RPMI7951 (cell line): Measurements from ENCODE around the gene G3BP1. TPM values are rescaled to one million over a fixed set of nuclear protein-coding genes. Genes with fewer than 3 reads are reported as not detected.

Source experiments
- DNase-seq: peaks from one replicate; pipeline ENCODE4 v3.0.0-alpha.2; 2012; ENCODE audit warnings: low read depth
- total RNA-seq: library from RNA; depleted of rRNA; stranded (reverse); fragments of >200 nt; shearing (Covaris generic); gene quantifications from 2 replicates; pipeline ENCODE4 v1.2.3, GENCODE V29; 2014; rRNA removed

Gene G3BP1
- 122 and 129 TPM in 2 replicates for total RNA-seq

GRCh38 chr5:151771259-151772028 is at the start of gene G3BP1:
G3BP1 (plus strand) TSS chr5:151771954; CDS start chr5:151786621, 14,667 bp downstream.
- DNase-seq = peak; percentile 100

GRCh38 chr5:151722546-151722945 is 49.2 kb upstream of the G3BP1 start:
- no peak for DNase-seq

DNA sequence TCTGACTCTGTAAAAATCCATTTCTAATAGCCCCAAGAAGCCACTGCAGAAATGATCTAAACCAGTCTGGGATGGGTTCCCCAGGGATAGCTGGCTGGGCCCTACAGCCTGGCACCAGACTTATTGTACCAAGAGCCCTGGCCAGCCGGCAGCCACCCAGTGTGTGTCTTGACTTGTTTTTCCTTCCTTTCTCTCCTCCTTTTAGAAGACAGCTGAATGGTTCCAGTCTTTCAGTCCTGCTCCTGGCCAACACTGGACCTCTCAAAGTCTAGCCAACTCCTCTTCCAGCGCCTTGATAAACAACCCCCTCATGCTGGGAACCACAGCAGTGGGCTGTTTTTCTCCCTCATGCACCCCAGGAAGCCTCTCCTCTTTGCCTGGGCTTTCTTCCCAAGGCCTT is 47.4 kb upstream of the G3BP1 start:
- no peak for DNase-seq

DNA sequence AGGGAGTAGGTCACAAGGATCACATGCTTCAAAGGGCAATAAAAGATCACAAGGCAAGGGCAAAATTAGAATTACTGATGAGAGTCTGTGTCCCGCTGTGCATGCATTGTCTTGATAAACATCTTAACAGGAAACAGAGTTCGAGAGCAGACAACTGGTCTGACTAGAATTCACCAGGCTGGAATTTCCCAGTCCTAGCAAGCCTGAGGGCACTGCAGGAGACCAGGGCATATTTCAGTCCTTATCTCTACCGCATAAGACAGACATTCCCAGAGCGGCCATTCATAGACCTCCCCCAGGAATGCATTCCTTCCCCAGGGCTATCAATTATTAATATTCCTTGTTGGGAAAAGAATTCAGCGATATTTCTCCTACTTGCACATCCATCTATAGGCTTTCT is 42.2 kb upstream of the G3BP1 start:
- peak; percentile 62 for DNase-seq

DNA sequence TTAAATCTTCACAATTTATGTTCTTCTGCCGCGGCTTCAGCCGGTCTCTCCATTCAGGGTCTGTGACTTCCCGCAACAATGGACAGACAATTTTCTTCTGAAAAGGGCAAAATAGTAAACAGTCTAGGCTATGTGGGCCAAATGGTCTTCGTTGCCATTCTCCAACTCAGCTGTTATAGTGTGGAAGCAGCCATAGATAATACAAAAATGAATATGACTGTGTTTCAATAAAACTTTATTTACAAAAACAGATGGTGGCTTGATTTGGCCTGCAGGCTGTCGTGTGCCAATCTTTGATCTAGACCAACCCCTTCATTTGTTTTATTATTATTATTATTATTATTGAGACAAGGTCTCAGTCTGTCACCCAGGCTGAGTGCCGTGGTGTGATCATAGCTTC is 41.4 kb upstream of the G3BP1 start:
- no peak for DNase-seq

DNA sequence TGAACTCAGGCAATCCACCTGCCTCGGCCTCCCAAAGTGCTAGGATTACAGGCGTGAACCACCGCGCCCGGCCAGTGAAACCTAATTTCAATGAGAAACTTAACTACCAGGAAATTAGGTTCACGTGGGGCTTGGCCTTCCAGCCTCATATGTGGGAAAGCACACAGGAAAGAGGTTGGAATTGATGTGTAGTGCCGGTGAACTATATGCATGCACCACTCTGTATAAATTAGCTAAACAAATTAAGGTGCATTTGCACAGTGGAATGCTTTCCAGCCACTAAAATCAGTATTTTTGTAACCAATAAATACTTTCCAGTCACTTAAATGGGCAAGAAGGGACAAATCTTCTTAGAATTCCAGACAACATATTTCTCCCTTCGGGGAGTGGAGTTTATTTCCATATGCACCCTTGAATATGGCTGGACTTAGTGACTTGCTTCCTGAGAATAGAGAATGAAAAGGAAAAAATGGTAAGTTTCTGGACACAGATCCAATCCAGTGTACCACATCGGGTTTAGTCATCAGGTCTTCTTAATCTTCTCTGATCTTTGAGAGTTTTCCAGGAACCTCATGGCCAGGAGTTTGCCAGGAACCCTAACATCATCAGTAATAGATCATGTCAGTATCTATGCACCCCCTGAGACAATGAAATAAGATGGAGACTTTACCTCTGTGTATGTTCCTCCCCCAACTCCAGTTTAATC is 38.2 kb upstream of the G3BP1 start:
- peak; percentile 69 for DNase-seq

DNA sequence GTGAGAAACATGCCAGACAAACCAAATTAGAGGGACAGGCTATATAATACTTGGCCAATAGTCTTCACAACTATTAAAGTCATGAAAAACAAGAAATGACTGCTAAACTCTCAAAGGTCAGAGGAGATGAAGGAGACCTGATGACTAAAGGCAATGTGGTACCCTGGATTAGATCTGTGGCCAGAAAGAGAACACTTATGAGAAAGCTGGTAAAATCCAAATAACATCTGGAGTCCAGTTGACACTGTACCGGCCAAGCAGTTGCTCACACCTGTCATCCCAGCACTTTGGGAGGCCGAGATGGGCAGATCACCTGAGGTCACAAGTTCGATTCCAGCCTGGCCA is 37.7 kb upstream of the G3BP1 start:
- no peak for DNase-seq

DNA sequence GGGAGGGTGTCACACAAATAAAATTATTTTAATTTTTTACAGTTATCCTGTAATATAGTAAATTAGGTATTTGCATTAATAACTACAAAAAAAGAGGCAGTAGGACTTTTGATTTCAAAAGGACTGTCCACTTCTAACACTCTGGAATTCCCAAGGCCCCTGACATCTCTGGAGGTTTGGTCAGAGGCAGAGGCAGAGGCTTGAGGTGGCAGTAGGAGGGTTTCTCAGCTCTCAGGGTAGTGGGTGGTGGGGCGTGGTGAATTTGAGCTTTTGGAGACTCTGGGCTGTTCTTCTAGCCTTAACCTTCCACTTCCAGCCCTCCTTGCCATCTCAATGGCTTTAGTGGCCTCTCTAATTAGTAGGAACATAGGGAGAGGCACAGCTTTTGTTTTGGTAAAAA is 36.1 kb upstream of the G3BP1 start:
- no peak for DNase-seq

GRCh38 chr5:151737431-151737830 is 34.3 kb upstream of the G3BP1 start:
- no peak for DNase-seq

- DNase-seq = peak; percentile 53
Observed at GRCh38 chr5:151738125-151738848, 33.5 kb upstream of the G3BP1 start.

GRCh38 chr5:151739395-151739794 is 32.4 kb upstream of the G3BP1 start:
- peak; percentile 76 for DNase-seq

DNA sequence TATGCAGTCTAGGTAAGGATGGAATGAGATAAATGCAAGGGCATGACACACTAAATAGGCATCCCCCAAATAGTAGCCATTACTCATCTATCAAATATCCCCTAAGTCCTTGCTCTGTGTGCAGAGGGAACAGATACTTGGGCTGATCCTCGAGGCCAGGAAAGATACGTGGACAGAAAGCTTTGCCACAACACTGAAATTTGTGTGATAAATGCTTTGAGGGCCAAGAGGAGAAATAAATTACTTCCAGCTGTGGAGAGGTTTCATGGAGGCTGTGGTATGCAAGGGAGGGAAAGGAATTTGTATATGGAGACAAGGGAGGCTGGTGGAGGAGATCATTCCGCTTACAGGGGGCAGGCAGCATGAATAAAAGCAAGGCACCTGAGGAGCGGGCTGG is 31.8 kb upstream of the G3BP1 start:
- peak; percentile 98 for DNase-seq

- DNase-seq = peak; percentile 94
Observed at GRCh38 chr5:151740336-151740942, 31.3 kb upstream of the G3BP1 start.

GRCh38 chr5:151740958-151741373 is 30.8 kb upstream of the G3BP1 start:
- DNase-seq = peak; percentile 54

- DNase-seq = peak; percentile 69
Observed at GRCh38 chr5:151741678-151742423, 29.9 kb upstream of the G3BP1 start.

- peak; percentile 71 for DNase-seq
Observed at GRCh38 chr5:151742870-151743294, 28.9 kb upstream of the G3BP1 start.

DNA sequence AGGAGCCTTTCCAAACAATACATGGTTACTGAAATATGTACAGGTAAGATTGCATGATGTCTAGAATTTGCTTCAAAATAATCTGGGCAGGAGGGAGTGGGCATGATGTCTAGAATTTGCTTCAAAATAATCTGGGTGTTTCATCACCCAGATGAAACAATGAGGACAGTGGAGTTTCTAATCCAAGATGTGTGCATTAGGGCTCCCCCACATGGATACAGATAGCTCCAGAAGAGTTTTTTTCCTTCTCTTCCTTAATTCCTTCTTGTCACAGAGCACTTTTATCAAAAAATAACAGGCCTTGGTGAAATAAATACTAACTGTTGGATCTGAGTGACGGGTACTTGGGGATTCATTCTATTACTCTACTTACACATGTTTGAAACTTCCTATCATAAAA is 28.2 kb upstream of the G3BP1 start:
- no peak for DNase-seq

DNA sequence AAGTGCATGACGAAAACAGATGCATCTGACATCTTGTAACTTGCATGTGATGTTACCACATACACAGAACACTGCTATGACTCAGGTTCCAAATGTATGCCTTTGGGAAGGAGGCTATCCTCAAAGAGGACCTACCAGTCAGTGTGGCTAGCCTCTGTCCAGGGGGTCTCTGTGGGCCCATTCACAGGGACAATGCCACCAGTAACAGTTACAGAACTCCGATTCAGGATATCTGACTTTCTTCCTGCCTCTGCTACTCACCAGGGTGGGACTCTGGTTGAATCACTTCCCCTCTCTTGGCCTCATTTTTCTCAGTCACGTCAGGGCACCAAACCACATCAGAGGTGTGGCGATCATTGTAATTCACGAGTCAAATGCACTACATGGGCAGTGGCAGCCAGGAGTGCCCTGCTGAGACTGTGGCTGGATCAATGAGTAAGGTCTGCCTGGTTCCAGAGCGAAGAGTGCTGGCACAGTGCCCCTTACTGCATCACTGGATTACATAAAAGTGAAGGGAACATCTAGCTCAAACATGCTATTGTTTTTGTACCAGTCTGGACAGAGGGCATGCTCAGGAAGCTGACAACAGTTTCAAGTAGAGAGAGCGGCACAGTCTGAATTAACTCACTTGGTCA is 26.6 kb upstream of the G3BP1 start:
- peak; percentile 96 for DNase-seq

- no peak for DNase-seq
Observed at GRCh38 chr5:151750121-151750520, 21.6 kb upstream of the G3BP1 start.

DNA sequence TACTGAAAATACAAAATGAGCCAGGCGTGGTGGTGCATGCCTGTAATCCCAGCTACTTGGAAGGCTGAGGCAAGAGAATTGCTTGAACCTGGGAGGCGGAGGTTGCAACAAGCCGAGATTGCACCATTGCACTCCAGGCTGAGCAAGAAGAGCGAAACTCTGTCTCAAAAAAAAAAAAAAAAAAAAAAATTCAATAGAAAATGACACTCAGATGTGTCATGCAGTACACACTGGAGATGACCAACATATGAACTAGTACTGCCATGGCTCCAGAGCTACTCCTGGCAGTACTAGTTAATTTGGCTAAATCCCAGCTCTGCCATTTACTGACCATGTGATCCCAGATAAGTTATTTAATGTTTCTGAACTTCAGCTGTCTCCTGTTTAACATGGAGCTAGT is 20.7 kb upstream of the G3BP1 start:
- no peak for DNase-seq

DNA sequence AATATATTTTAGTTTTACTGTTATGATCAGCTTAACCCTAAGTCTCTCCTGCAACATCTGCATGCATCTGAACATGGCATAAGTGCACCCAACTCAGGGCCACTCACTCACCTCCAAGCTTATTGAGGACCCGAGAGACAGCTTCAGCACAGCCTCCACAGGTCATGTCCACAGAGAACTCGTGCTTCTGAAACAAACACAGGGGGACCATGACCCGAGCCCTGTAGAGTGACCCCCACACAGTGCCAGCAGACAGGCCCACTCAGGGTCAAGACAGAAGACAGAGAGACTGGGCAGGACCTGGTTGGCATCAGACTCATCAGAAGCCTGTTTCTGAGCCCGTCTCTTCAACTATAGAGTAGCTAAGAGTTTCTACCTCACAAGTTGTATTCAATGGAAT is 20.2 kb upstream of the G3BP1 start:
- no peak for DNase-seq
